Gastrocnemius medialis (tissue), 4 donors: ENCODE data around the gene CYTL1.

ENCODE experiments used
- CTCF ChIP-seq, 5 experiments: fragments of 450-650 bp in 3 of 5; fragments of 200-600 bp in 2 of 5; sonication (generic) in 2 of 5; IDR thresholded peaks in 4 of 5; conservative IDR thresholded peaks in 1 of 5; 1 replicate in 4 of 5; 2 replicates in 1 of 5; pipeline ENCODE4 v1.5.1; 2016 to 2019; ENCODE audit warnings: antibody characterized with exemption in 5 of 5, mild to moderate bottlenecking in 3 of 5, moderate library complexity in 3 of 5
- POLR2A ChIP-seq, 2 donors: fragments of 450-650 bp; IDR thresholded peaks; one replicate each; pipeline ENCODE4 v1.6.1; 2017; ENCODE audit warnings: antibody characterized with exemption in 2 of 2, mild to moderate bottlenecking in 2 of 2, moderate library complexity in 2 of 2

- TF ChIP-seq CTCF (IDR thresholded peaks at IDR 0.05 in 4 of 5, conservative IDR thresholded peaks at IDR 0.05 in 1 of 5) (no peak), POLR2A (IDR thresholded peaks at IDR 0.05) (no peak)
Observed at GRCh38 chr4:5055411-5055810, 36.2 kb upstream of the CYTL1 start.
